ENCODE results near the gene ACSM2B. TPM values are rescaled to one million over a fixed set of nuclear protein-coding genes. Genes with fewer than 3 reads are reported as not detected.

Gene ACSM2B
- total RNA-seq, 1 experiment from 2014 or later: not detected

DNA sequence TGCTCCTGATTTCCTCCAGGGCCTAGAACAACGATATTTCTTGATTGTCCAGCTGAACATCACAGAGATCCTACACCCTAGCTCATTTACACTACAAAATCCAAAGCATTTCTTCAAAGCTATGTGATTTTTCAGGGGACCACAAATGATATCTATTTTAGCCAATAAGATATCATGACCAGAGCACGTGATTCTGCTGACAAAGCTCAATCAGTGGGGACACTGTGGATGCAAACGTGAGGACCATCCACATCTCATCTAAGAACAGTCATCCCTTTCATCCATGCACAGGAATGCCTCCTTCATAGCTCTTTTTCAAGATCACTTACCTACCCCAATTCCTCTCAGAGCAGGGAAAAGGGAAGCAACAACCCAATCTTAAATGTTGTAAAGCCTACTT is 56.9 kb downstream of the ACSM2B start:
- Mint-ChIP-seq H3K9me3 (ENCODE audit: unreplicated experiment) (peaks cover 7% of the 10 kb centered on the region), H3K4me1 (ENCODE audit: insufficient read depth, unreplicated experiment) (no peaks in the 10 kb centered on the region), H3K4me3 (ENCODE audit: unreplicated experiment) (no peak overlapping the region), H3K36me3 (ENCODE audit: insufficient read depth, unreplicated experiment) (no peaks in the 10 kb centered on the region), H3K27me3 (ENCODE audit: insufficient read depth, unreplicated experiment) (peaks cover under 1% of the 10 kb centered on the region), H3K27ac (ENCODE audit: low read depth, unreplicated experiment) (no peak overlapping the region)
- no peak for DNase-seq (ENCODE audit: unreplicated experiment)
- POLR2A ChIA-PET: no interaction called here
- BruUV-seq (replicated peaks): no TSS peak
- CTCF ChIA-PET: interaction anchor here (0.8 kb wide), 1 partner anchor 32 kb away, joined by 3 read pairs; no protein-coding TSS in a partner anchor
- TF ChIP-seq, protein P1, sequence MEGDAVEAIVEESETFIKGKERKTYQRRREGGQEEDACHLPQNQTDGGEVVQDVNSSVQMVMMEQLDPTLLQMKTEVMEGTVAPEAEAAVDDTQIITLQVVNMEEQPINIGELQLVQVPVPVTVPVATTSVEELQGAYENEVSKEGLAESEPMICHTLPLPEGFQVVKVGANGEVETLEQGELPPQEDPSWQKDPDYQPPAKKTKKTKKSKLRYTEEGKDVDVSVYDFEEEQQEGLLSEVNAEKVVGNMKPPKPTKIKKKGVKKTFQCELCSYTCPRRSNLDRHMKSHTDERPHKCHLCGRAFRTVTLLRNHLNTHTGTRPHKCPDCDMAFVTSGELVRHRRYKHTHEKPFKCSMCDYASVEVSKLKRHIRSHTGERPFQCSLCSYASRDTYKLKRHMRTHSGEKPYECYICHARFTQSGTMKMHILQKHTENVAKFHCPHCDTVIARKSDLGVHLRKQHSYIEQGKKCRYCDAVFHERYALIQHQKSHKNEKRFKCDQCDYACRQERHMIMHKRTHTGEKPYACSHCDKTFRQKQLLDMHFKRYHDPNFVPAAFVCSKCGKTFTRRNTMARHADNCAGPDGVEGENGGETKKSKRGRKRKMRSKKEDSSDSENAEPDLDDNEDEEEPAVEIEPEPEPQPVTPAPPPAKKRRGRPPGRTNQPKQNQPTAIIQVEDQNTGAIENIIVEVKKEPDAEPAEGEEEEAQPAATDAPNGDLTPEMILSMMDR (IDR thresholded peaks at IDR 0.05; ENCODE audit: unreplicated experiment): no peak
- intact Hi-C loops (cut with micrococcal nuclease): no loop called here

DNA sequence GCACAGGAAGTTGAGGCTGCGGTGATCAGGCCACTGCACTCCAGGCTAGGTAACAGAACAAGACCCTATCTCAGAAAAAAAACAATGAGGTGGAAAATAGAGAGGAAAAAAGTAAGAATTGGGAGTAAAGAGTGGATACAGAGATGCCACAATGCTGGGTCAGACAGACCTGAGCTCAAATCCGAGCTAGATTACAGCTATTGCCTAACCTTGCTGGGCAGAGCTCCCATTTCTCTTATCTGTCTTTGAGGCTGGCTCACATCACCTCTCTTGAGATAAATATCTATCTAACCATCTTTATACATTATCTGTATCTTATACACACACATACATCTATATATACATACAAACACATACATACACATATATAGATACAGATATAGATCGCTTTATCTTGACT is 59.0 kb downstream of the ACSM2B start:
- TF ChIP-seq, protein P1 (IDR thresholded peaks at IDR 0.05; ENCODE audit: unreplicated experiment): no peak
- Mint-ChIP-seq H3K36me3 (ENCODE audit: insufficient read depth, unreplicated experiment) (no peaks in the 10 kb centered on the region), H3K4me1 (ENCODE audit: insufficient read depth, unreplicated experiment) (no peaks in the 10 kb centered on the region), H3K9me3 (ENCODE audit: unreplicated experiment) (peaks cover 7% of the 10 kb centered on the region), H3K27ac (ENCODE audit: low read depth, unreplicated experiment) (no peak overlapping the region), H3K4me3 (ENCODE audit: unreplicated experiment) (no peak overlapping the region), H3K27me3 (ENCODE audit: insufficient read depth, unreplicated experiment) (peaks cover 14% of the 10 kb centered on the region)
- intact Hi-C loops (cut with micrococcal nuclease): no loop called here
- POLR2A ChIA-PET: no interaction called here
- BruUV-seq (replicated peaks): no TSS peak
- CTCF ChIA-PET: no interaction called here
- no peak for DNase-seq (ENCODE audit: unreplicated experiment)

DNA sequence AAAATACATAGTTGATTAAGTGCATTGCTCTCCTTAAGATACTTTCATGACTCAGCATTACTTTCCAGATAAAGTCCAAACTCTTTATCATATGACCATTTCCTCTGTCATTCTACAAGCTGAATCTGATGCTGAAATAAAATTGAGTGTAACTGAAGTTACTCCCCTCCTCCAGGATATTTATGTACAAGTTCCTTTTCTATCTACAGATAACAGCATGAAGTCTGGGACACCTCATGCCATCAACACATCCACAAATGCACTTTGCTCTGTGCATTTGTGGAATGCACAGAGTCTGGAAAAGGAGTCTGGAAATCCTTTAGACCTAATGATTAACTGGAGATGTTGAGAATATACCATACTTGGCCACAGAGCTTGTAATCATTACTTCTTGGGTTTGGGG is 60.5 kb downstream of the ACSM2B start:
- Mint-ChIP-seq H3K27me3 (ENCODE audit: insufficient read depth, unreplicated experiment) (peaks cover 14% of the 10 kb centered on the region), H3K4me3 (ENCODE audit: unreplicated experiment) (no peak overlapping the region), H3K36me3 (ENCODE audit: insufficient read depth, unreplicated experiment) (no peaks in the 10 kb centered on the region), H3K27ac (ENCODE audit: low read depth, unreplicated experiment) (no peak overlapping the region), H3K9me3 (ENCODE audit: unreplicated experiment) (peaks cover 7% of the 10 kb centered on the region), H3K4me1 (ENCODE audit: insufficient read depth, unreplicated experiment) (no peaks in the 10 kb centered on the region)
- TF ChIP-seq, protein P1 (IDR thresholded peaks at IDR 0.05; ENCODE audit: unreplicated experiment): no peak
- intact Hi-C loops (cut with micrococcal nuclease): no loop called here
- POLR2A ChIA-PET: no interaction called here
- no peak for DNase-seq (ENCODE audit: unreplicated experiment)
- CTCF ChIA-PET: no interaction called here
- BruUV-seq (replicated peaks): no TSS peak

DNA sequence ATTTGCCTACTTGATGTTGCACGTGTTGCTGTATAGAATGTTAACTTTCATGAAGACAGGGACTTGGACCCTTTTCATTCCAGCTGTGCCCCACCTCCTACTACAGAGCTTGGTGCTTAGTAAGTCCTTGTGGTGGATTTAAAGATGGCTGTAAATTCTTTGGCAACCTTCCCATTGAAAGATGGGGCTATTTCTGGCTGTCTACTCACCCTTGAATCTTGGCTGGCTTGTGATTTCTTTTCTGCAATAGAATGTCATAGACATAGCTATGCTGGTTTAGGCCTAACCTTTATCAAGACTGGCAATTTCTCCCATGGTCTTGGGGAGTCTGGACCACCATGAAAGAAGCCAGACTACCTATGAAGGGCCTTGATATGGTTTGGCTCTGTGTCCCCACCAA is 65.8 kb downstream of the ACSM2B start:
- BruUV-seq (replicated peaks): no TSS peak
- Mint-ChIP-seq H3K9me3 (ENCODE audit: unreplicated experiment) (peaks cover 9% of the 10 kb centered on the region), H3K4me3 (ENCODE audit: unreplicated experiment) (no peak overlapping the region), H3K4me1 (ENCODE audit: insufficient read depth, unreplicated experiment) (no peaks in the 10 kb centered on the region), H3K36me3 (ENCODE audit: insufficient read depth, unreplicated experiment) (no peaks in the 10 kb centered on the region), H3K27me3 (ENCODE audit: insufficient read depth, unreplicated experiment) (peaks cover 14% of the 10 kb centered on the region), H3K27ac (ENCODE audit: low read depth, unreplicated experiment) (no peak overlapping the region)
- POLR2A ChIA-PET: no interaction called here
- TF ChIP-seq, protein P1 (IDR thresholded peaks at IDR 0.05; ENCODE audit: unreplicated experiment): no peak
- DNase-seq (ENCODE audit: unreplicated experiment): no peak
- CTCF ChIA-PET: no interaction called here
- intact Hi-C loops (cut with micrococcal nuclease): no loop called here

Data from MCF 10A (cell line).